OCI-LY7 (cell line): ENCODE measurements around the gene ABHD8.

Experiments
- CTCF ChIP-seq: fragments of 200-600 bp; sonication (generic); conservative IDR thresholded peaks from 2 replicates; pipeline ENCODE4 v1.5.1; 2014; ENCODE audit warnings: mild to moderate bottlenecking, antibody characterized with exemption, low read length, moderate library complexity, mixed read lengths
- EZH2phosphoT487 ChIP-seq: fragments of 200-600 bp; sonication (generic); IDR thresholded peaks from 2 replicates; pipeline ENCODE4 v1.6.1; 2018; ENCODE audit warnings: low read depth, borderline replicate concordance, mild to moderate bottlenecking, mixed run types, antibody characterized with exemption, low read length, moderate library complexity, mixed read lengths

GRCh38 chr19:17321655-17322489 is 18.6 kb upstream of the ABHD8 start:
- no peak for TF ChIP-seq CTCF
- TF ChIP-seq EZH2phosphoT487, result no peak
